Spleen (tissue), 11 donors: Measurements from ENCODE around the gene PKN1. TPM values are rescaled to one million over a fixed set of nuclear protein-coding genes. Genes with fewer than 3 reads are reported as not detected.

ENCODE experiments used
- DNase-seq: peaks from one replicate; pipeline ENCODE4 v3.0.0-alpha.2; 2020
- H3K27ac ChIP-seq, 8 donors: fragments of 200-600 bp; sonication (generic) in 7 of 8; 1 replicate in 4 of 8; 2 replicates in 4 of 8; pipeline versions ENCODE4 v1.5.0 to v1.8.0; 2016 to 2021; ENCODE audit warnings: inconsistent platforms in 4 of 8, mild to moderate bottlenecking in 4 of 8, moderate library complexity in 1 of 8
- H3K27me3 ChIP-seq, 7 donors: fragments of 200-600 bp; sonication (generic) in 6 of 7; replicated peaks in 1 of 7; 1 replicate in 4 of 7; 2 replicates in 3 of 7; pipeline versions ENCODE4 v1.5.0 to v1.8.0; 2016 to 2021; ENCODE audit warnings: inconsistent platforms in 3 of 7, mild to moderate bottlenecking in 1 of 7
- H3K36me3 ChIP-seq, 6 donors: fragments of 200-600 bp; sonication (generic) in 5 of 6; 1 replicate in 4 of 6; 2 replicates in 2 of 6; pipeline versions ENCODE4 v1.5.0 to v1.8.0; 2016 to 2021; ENCODE audit warnings: inconsistent platforms in 2 of 6
- H3K4me1 ChIP-seq, 6 donors: fragments of 200-600 bp; sonication (generic) in 5 of 6; 1 replicate in 3 of 6; 2 replicates in 3 of 6; pipeline versions ENCODE4 v1.5.0 to v1.8.0; 2016 to 2021; ENCODE audit warnings: inconsistent platforms in 3 of 6
- H3K4me3 ChIP-seq, 8 donors: fragments of 200-600 bp; sonication (generic) in 7 of 8; 1 replicate in 4 of 8; 2 replicates in 4 of 8; pipeline versions ENCODE4 v1.5.0 to v1.8.0; 2016 to 2021; ENCODE audit warnings: inconsistent platforms in 4 of 8, mild to moderate bottlenecking in 4 of 8, moderate library complexity in 2 of 8
- H3K9me3 ChIP-seq, 8 donors: fragments of 200-600 bp; sonication (generic) in 7 of 8; 1 replicate in 4 of 8; 2 replicates in 4 of 8; pipeline versions ENCODE4 v1.5.0 to v1.8.0; 2016 to 2021; ENCODE audit warnings: inconsistent platforms in 4 of 8
- POLR2A ChIP-seq, 3 donors: fragments of 450-650 bp; IDR thresholded peaks; one replicate each; pipeline ENCODE4 v1.5.1; 2017; ENCODE audit warnings: antibody characterized with exemption in 3 of 3, mild to moderate bottlenecking in 1 of 3
- POLR2AphosphoS5 ChIP-seq, 3 donors: sonication (generic); formaldehyde crosslinking; IDR thresholded peaks; one replicate each; pipeline ENCODE4 v1.5.1; 2017; ENCODE audit warnings: antibody characterized with exemption in 3 of 3
- WGBS, 5 donors: extraction: QIAGEN DNeasy Blood & Tissue Kit in 3 of 5; methylation state at CpG; one replicate each; pipeline versions ENCODE4 v1.1.5 to v1.1.7; 2013 to 2018; 5-methylcytosine and 5-hydroxymethylcytosine counted together
- intact Hi-C: fragments of 100-400 bp; cut with DNase I; formaldehyde crosslinking; loops from one replicate; pipeline ENCODE4 v1.15.0; 2023; ENCODE audit warnings: low total_unique reads
- polyA plus RNA-seq, 3 donors: library from polyadenylated mRNA; stranded (reverse); fragments of 200-250 nt; gene quantifications; one replicate each; pipeline ENCODE4 v1.2.1, GENCODE V29; 2013
- small RNA-seq, 4 donors: library from RNA; depleted of rRNA; stranded (forward); fragments of <200 nt; gene quantifications; one replicate each; pipeline ENCODE3, GENCODE V24; 2016
- total RNA-seq, 7 donors: library from RNA; depleted of rRNA in 3 of 7; stranded (reverse); fragments of >200 nt in 3 of 7; fragmentation: NEBNext Ultra II Directional in 4 of 7; extraction: Animal tissue kit (Norgen Biotek cat#: 25700) in 4 of 7; gene quantifications; one replicate each; pipeline versions ENCODE4 v1.1.0 to v1.2.1, GENCODE V29; 2016 to 2021
- TF ChIP-seq, protein P1 (sequence below), 11 experiments: fragments of 200-600 bp in 7 of 11; fragments of 450-650 bp in 4 of 11; sonication (generic) in 4 of 11; IDR thresholded peaks in 8 of 11; conservative IDR thresholded peaks in 3 of 11; 1 replicate in 7 of 11; 2 replicates in 4 of 11; pipeline versions ENCODE4 v1.4.0 to v1.8.0; 2016 to 2021; ENCODE audit warnings: antibody characterized with exemption in 11 of 11, inconsistent platforms in 4 of 11, mild to moderate bottlenecking in 1 of 11
- donor health status: healthy with polysubstance abuse.
- donor health status: DM: no; HTN: no; CAD: no; lungs with moderate emphysema.
- donor health status: DM: no; HTN: no; CAD: no.
- donor health status: Bipolar disorder and iron deficiency.
- donor health status: healthy.
- donor health status: DM: no; HTN: no; CAD: no.
- donor health status: DM: yes; HTN: yes; CAD: no.

The PKN1 gene
- total and polyA plus RNA-seq, 10 donors: 93.3 to 213 (median 166) TPM

- Histone ChIP-seq H3K27ac (peak within 1 kb of the TSS; percentile 96 to 100 (median 99)), H3K4me3 (peak within 1 kb of the TSS; percentile 65 to 94 (median 86)), H3K36me3 (peaks cover 0 to 38% (median 29%) of the 10 kb centered on the region in 6 donors), H3K4me1 (peaks cover 44 to 88% (median 64%) of the 10 kb centered on the region in 6 donors), H3K27me3 (no peaks in the 10 kb centered on the region), H3K9me3 (no peaks in the 10 kb centered on the region)
- intact Hi-C loops: no loop called here
- TF ChIP-seq POLR2A (IDR thresholded peaks at IDR 0.05) (peak; percentile 91 to 98 (median 91)), POLR2AphosphoS5 (IDR thresholded peaks at IDR 0.05) (peak; percentile 96 to 99 (median 98))
- TF ChIP-seq, protein P1, sequence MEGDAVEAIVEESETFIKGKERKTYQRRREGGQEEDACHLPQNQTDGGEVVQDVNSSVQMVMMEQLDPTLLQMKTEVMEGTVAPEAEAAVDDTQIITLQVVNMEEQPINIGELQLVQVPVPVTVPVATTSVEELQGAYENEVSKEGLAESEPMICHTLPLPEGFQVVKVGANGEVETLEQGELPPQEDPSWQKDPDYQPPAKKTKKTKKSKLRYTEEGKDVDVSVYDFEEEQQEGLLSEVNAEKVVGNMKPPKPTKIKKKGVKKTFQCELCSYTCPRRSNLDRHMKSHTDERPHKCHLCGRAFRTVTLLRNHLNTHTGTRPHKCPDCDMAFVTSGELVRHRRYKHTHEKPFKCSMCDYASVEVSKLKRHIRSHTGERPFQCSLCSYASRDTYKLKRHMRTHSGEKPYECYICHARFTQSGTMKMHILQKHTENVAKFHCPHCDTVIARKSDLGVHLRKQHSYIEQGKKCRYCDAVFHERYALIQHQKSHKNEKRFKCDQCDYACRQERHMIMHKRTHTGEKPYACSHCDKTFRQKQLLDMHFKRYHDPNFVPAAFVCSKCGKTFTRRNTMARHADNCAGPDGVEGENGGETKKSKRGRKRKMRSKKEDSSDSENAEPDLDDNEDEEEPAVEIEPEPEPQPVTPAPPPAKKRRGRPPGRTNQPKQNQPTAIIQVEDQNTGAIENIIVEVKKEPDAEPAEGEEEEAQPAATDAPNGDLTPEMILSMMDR (IDR thresholded peaks at IDR 0.05 in 8 of 11, conservative IDR thresholded peaks at IDR 0.05 in 3 of 11): peak in 3 of 11 experiments; percentile 21 to 26 (median 24)
- WGBS, 5 donors: 0 to 1% (median 1%) methylated on average over 31 to 82 of the region's 82 CpGs
- DNase-seq: peak; percentile 96
These were observed 84.9 kb downstream of the PKN1 start, which contains the start of gene DNAJB1 for GRCh38 chr19:14517840-14518505. TSS of gene DNAJB1 (minus strand) at chr19:14518397. CDS start at chr19:14518349, 48 bp downstream.

- DNase-seq: no peak
- Histone ChIP-seq H3K27me3 (no peaks in the 10 kb centered on the region), H3K27ac (peak overlapping the region; percentile 96 to 100 (median 99)), H3K36me3 (peaks cover 0 to 25% (median 21%) of the 10 kb centered on the region in 6 donors), H3K4me3 (peak overlapping the region in 2 of 8 donors; percentile 90 to 94), H3K4me1 (peaks cover 39 to 88% (median 60%) of the 10 kb centered on the region in 6 donors), H3K9me3 (no peaks in the 10 kb centered on the region)
- TF ChIP-seq POLR2A (IDR thresholded peaks at IDR 0.05) (no peak), POLR2AphosphoS5 (IDR thresholded peaks at IDR 0.05) (no peak)
- TF ChIP-seq, protein P1 (IDR thresholded peaks at IDR 0.05 in 8 of 11, conservative IDR thresholded peaks at IDR 0.05 in 3 of 11): no peak
- intact Hi-C loops: no loop called here
- WGBS, 5 donors: 91 to 94% (median 93%) methylated on average over 22 of the region's 22 CpGs
These were observed 86.2 kb downstream of the PKN1 start for GRCh38 chr19:14519245-14519859.

- 66 to 78% (median 75%) methylated on average over 1 to 2 of the region's 2 CpGs for WGBS, 5 donors
- H3K27ac ChIP-seq: peak overlapping the region; percentile 6 to 100 (median 99)
- TF ChIP-seq POLR2AphosphoS5 (IDR thresholded peaks at IDR 0.05): peak in 1 of 3 donors; percentile 38
- TF ChIP-seq POLR2A (IDR thresholded peaks at IDR 0.05): no peak
- H3K27me3 ChIP-seq: no peaks in the 10 kb centered on the region
- intact Hi-C loops: no loop called here
- no peaks in the 10 kb centered on the region for H3K9me3 ChIP-seq
- DNase-seq: no peak
- no peak overlapping the region for H3K4me3 ChIP-seq
- H3K36me3 ChIP-seq: peaks cover 0 to 19% (median 16%) of the 10 kb centered on the region in 6 donors
- H3K4me1 ChIP-seq: peaks cover 33 to 88% (median 54%) of the 10 kb centered on the region in 6 donors
These were observed 86.8 kb downstream of the PKN1 start for GRCh38 chr19:14519860-14520407.

- Histone ChIP-seq H3K36me3 (peaks cover 0 to 13% (median 10%) of the 10 kb centered on the region in 6 donors), H3K27ac (peak overlapping the region in 7 of 8 donors; percentile 70 to 100 (median 99)), H3K4me3 (no peak overlapping the region), H3K9me3 (no peaks in the 10 kb centered on the region), H3K27me3 (no peaks in the 10 kb centered on the region), H3K4me1 (peaks cover 27 to 82% (median 48%) of the 10 kb centered on the region in 6 donors)
- WGBS, 5 donors: 91 to 96% (median 93%) methylated on average over 4 of the region's 4 CpGs
- TF ChIP-seq POLR2AphosphoS5 (IDR thresholded peaks at IDR 0.05): no peak
- no peak for TF ChIP-seq POLR2A (IDR thresholded peaks at IDR 0.05)
- TF ChIP-seq, protein P1 (IDR thresholded peaks at IDR 0.05 in 8 of 11, conservative IDR thresholded peaks at IDR 0.05 in 3 of 11): no peak
- intact Hi-C loops: no loop called here
- no peak for DNase-seq
These were observed 87.4 kb downstream of the PKN1 start for GRCh38 chr19:14520543-14520942.

Small RNA genes lying within 50 kb of the gene (small RNA-seq; reads per million reads assigned to genes)
- gene SNRPGP15: 0 reads per million in 4 donors

Other genes starting within 250 kb of the PKN1 start
- gene ADGRL1, start 227.1 kb upstream of the PKN1 start, total RNA-seq: 10 to 100 TPM in 6 of 7 donors, 1 to 10 TPM in 1; 10.0 to 21.1 (median 13.4) TPM
- 1 to 10 TPM; 1.8 to 5.8 (median 2.3) TPM for gene ADGRL1, start 227.1 kb upstream of the PKN1 start, polyA plus RNA-seq
- gene ADGRE5, start 51.9 kb upstream of the PKN1 start, total RNA-seq: 100 to 1,000 TPM; 190 to 455 (median 280) TPM
- gene ADGRE5, start 51.9 kb upstream of the PKN1 start, polyA plus RNA-seq: 10 to 100 TPM; 42.8 to 87.8 (median 55.7) TPM
- 100 to 1,000 TPM in 6 of 7 donors, 10 to 100 TPM in 1; 81.8 to 155 (median 124) TPM for gene DDX39A, start 14.0 kb upstream of the PKN1 start, total RNA-seq
- gene DDX39A, start 14.0 kb upstream of the PKN1 start, polyA plus RNA-seq: 100 to 1,000 TPM; 176 to 267 (median 248) TPM
- 10 to 100 TPM in 5 of 7 donors, 1 to 10 TPM in 2; 4.6 to 26.8 (median 12.4) TPM for gene PTGER1, start 42.0 kb downstream of the PKN1 start, total RNA-seq
- gene PTGER1, start 42.0 kb downstream of the PKN1 start, polyA plus RNA-seq: 1 to 10 TPM; 1.8 to 2.8 (median 2.2) TPM
- gene GIPC1, start 62.8 kb downstream of the PKN1 start, total RNA-seq: 10 to 100 TPM; 17.1 to 40.4 (median 21.7) TPM
- gene GIPC1, start 62.8 kb downstream of the PKN1 start, polyA plus RNA-seq: 10 to 100 TPM; 30.0 to 58.1 (median 31.3) TPM
- gene DNAJB1, start 85.1 kb downstream of the PKN1 start, total RNA-seq: 100 to 1,000 TPM in 1 of 7 donors, 10 to 100 TPM in 6; 33.9 to 157 (median 43.0) TPM
- 10 to 100 TPM; 12.6 to 29.4 (median 19.7) TPM for gene DNAJB1, start 85.1 kb downstream of the PKN1 start, polyA plus RNA-seq
- 10 to 100 TPM; 51.6 to 92.2 (median 60.9) TPM for gene TECR, start 96.3 kb downstream of the PKN1 start, total RNA-seq
- 10 to 100 TPM; 75.8 to 89.0 (median 76.6) TPM for gene TECR, start 96.3 kb downstream of the PKN1 start, polyA plus RNA-seq
- 100 to 1,000 TPM in 3 of 7 donors, 10 to 100 TPM in 4; 77.2 to 185 (median 92.3) TPM for gene NDUFB7, start 138.8 kb downstream of the PKN1 start, total RNA-seq
- gene NDUFB7, start 138.8 kb downstream of the PKN1 start, polyA plus RNA-seq: 100 to 1,000 TPM; 283 to 374 (median 336) TPM
- 10 to 100 TPM; 17.9 to 40.1 (median 23.6) TPM for gene CLEC17A, start 149.8 kb downstream of the PKN1 start, total RNA-seq
- 10 to 100 TPM; 20.1 to 47.6 (median 23.3) TPM for gene CLEC17A, start 149.8 kb downstream of the PKN1 start, polyA plus RNA-seq
- gene ADGRE3, start 241.5 kb downstream of the PKN1 start, total RNA-seq: 10 to 100 TPM in 3 of 7 donors, 1 to 10 TPM in 4; 2.0 to 16.3 (median 3.7) TPM
- under 1 TPM; 0.05 to 0.48 (median 0.17) TPM for gene ADGRE3, start 241.5 kb downstream of the PKN1 start, polyA plus RNA-seq